Fibroblast of lung (primary cell): ENCODE results near the gene C1R. TPM values are rescaled to one million over a fixed set of nuclear protein-coding genes. Genes with fewer than 3 reads are reported as not detected.
A peak's percentile ranks its signal among the peaks of the same experiment; 100 is the strongest.

Experiments
- DNase-seq, 2 donors: peaks; one replicate each; pipeline versions ENCODE4 v3.0.0 to v3.0.0-alpha.2; 2010; ENCODE audit warnings: low read depth in 2 of 2
- H2AFZ ChIP-seq: 2 replicates; pipeline ENCODE4 v1.5.1; 2012; ENCODE audit warnings: low read length, control low read depth, inconsistent platforms
- H3K27ac ChIP-seq: 2 replicates; pipeline ENCODE4 v1.5.1; 2011; ENCODE audit warnings: low read length, control low read depth; ENCODE audit not compliant: insufficient read depth
- H3K27me3 ChIP-seq: 2 replicates; pipeline ENCODE4 v1.5.1; 2011; ENCODE audit warnings: mild to moderate bottlenecking, low read length; ENCODE audit not compliant: control insufficient read depth, insufficient read depth
- H3K36me3 ChIP-seq: 2 replicates; pipeline ENCODE4 v1.5.1; 2011; ENCODE audit warnings: low read length; ENCODE audit not compliant: control insufficient read depth, insufficient read depth
- H3K4me1 ChIP-seq: 2 replicates; pipeline ENCODE4 v1.5.1; 2011; ENCODE audit warnings: low read length; ENCODE audit not compliant: control insufficient read depth, insufficient read depth; ENCODE audit errors: extremely low read depth
- H3K4me2 ChIP-seq: 2 replicates; pipeline ENCODE4 v1.5.1; 2011; ENCODE audit warnings: low read length, control low read depth; ENCODE audit not compliant: insufficient read depth; ENCODE audit errors: extremely low read depth
- H3K4me3 ChIP-seq, 4 experiments: fragments of 200-600 bp in 1 of 4; sonication (generic) in 1 of 4; replicated peaks in 1 of 4; 2 replicates each; pipeline ENCODE4 v1.5.1; 2011 to 2016; ENCODE audit warnings: low read length in 4 of 4, low read depth in 3 of 4, mild to moderate bottlenecking in 3 of 4, control low read depth in 2 of 4, inconsistent platforms in 1 of 4, mixed read lengths in 1 of 4; ENCODE audit not compliant: insufficient read depth in 1 of 4; ENCODE audit errors: control extremely low read depth in 1 of 4
- H3K79me2 ChIP-seq: 2 replicates; pipeline ENCODE4 v1.5.1; 2012; ENCODE audit warnings: mild to moderate bottlenecking, low read length, inconsistent platforms; ENCODE audit not compliant: control insufficient read depth, insufficient read depth
- H3K9ac ChIP-seq: 2 replicates; pipeline ENCODE4 v1.5.1; 2011; ENCODE audit warnings: mild to moderate bottlenecking, low read length, control low read depth; ENCODE audit not compliant: insufficient read depth
- H3K9me3 ChIP-seq: 2 replicates; pipeline ENCODE4 v1.5.1; 2012; ENCODE audit warnings: low read depth, low read length; ENCODE audit not compliant: control insufficient read depth, insufficient read depth
- H4K20me1 ChIP-seq: 2 replicates; pipeline ENCODE4 v1.5.1; 2011; ENCODE audit warnings: low read length; ENCODE audit not compliant: control insufficient read depth, insufficient read depth; ENCODE audit errors: extremely low read depth
- CTCF ChIP-seq, 2 donors: IDR thresholded peaks in 1 of 2; conservative IDR thresholded peaks in 1 of 2; 1 replicate in 1 of 2; 2 replicates in 1 of 2; pipeline ENCODE4 v1.5.1; 2011 to 2012; ENCODE audit warnings: low read length in 2 of 2, control low read depth in 1 of 2, inconsistent platforms in 1 of 2, low read depth in 1 of 2, mild to moderate bottlenecking in 1 of 2
- EZH2 ChIP-seq: IDR thresholded peaks from 2 replicates; pipeline ENCODE4 v1.5.1; 2012; ENCODE audit warnings: low read length, control low read depth, mild to moderate bottlenecking; ENCODE audit errors: missing control alignments
- polyA plus RNA-seq, 2 donors: library from polyadenylated mRNA; depleted of rRNA in 1 of 2; stranded (reverse) in 1 of 2; unstranded in 1 of 2; fragments of >200 nt; gene quantifications; 2 replicates each; pipeline ENCODE4 v1.2.1, GENCODE V29; 2011 to 2012; ENCODE audit warnings: missing spikeins in 1 of 2
- total RNA-seq: library from RNA; depleted of rRNA; stranded (reverse); fragments of >200 nt; gene quantifications from 2 replicates; pipeline ENCODE4 v1.2.1, GENCODE V29; 2014

C1R gene
- total and polyA plus RNA-seq, 2 donors (not counting 1 experiment from before 2014, with no cell fraction given): 407 to 617 TPM

GRCh38 chr12:7068240-7068993 is 23.8 kb downstream of the C1R start:
- no peak overlapping the region for H3K27ac ChIP-seq
- peak in 1 of 2 donors; percentile 46 for DNase-seq
- H2AFZ ChIP-seq: no peak overlapping the region
- no peaks in the 10 kb centered on the region for H4K20me1 ChIP-seq
- H3K4me3 ChIP-seq: no peak overlapping the region
- H3K79me2 ChIP-seq: no peaks in the 10 kb centered on the region
- no peak overlapping the region for H3K9ac ChIP-seq
- H3K36me3 ChIP-seq: peaks cover 22% of the 10 kb centered on the region
- TF ChIP-seq CTCF (conservative IDR thresholded peaks at IDR 0.05 in 1 of 2, IDR thresholded peaks at IDR 0.05 in 1 of 2; ENCODE audit: low read depth in 1 of 2, low read length in 2 of 2): no peak
- TF ChIP-seq EZH2: no peak
- no peaks in the 10 kb centered on the region for H3K9me3 ChIP-seq
- no peaks in the 10 kb centered on the region for H3K27me3 ChIP-seq
- H3K4me2 ChIP-seq: no peak overlapping the region
- H3K4me1 ChIP-seq: no peaks in the 10 kb centered on the region

- H3K79me2 ChIP-seq: no peaks in the 10 kb centered on the region
- TF ChIP-seq EZH2 (no peak), CTCF (conservative IDR thresholded peaks at IDR 0.05 in 1 of 2, IDR thresholded peaks at IDR 0.05 in 1 of 2; ENCODE audit: low read depth in 1 of 2, low read length in 2 of 2) (no peak)
- H4K20me1 ChIP-seq: no peaks in the 10 kb centered on the region
- no peaks in the 10 kb centered on the region for H3K27me3 ChIP-seq
- peaks cover 22% of the 10 kb centered on the region for H3K36me3 ChIP-seq
- no peak overlapping the region for H2AFZ ChIP-seq
- no peak overlapping the region for H3K4me2 ChIP-seq
- no peak for DNase-seq
- no peak overlapping the region for H3K27ac ChIP-seq
- no peak overlapping the region for H3K4me3 ChIP-seq
- no peaks in the 10 kb centered on the region for H3K4me1 ChIP-seq
- H3K9ac ChIP-seq: no peak overlapping the region
- no peaks in the 10 kb centered on the region for H3K9me3 ChIP-seq
Observed at GRCh38 chr12:7067096-7067495, 25.1 kb downstream of the C1R start.

GRCh38 chr12:7066596-7066995 is 25.6 kb downstream of the C1R start:
- Histone ChIP-seq H4K20me1 (no peaks in the 10 kb centered on the region), H2AFZ (no peak overlapping the region), H3K4me1 (peaks cover 2% of the 10 kb centered on the region), H3K36me3 (peaks cover 22% of the 10 kb centered on the region), H3K9ac (no peak overlapping the region), H3K27me3 (no peaks in the 10 kb centered on the region), H3K27ac (no peak overlapping the region), H3K4me2 (no peak overlapping the region), H3K79me2 (no peaks in the 10 kb centered on the region), H3K4me3 (no peak overlapping the region), H3K9me3 (no peaks in the 10 kb centered on the region)
- no peak for DNase-seq
- TF ChIP-seq CTCF (conservative IDR thresholded peaks at IDR 0.05 in 1 of 2, IDR thresholded peaks at IDR 0.05 in 1 of 2; ENCODE audit: low read depth in 1 of 2, low read length in 2 of 2): no peak
- no peak for TF ChIP-seq EZH2
